Fibroblast of skin of right quadriceps (primary cell): ENCODE results near the gene GALR2.

Source experiments
- DNase-seq: peaks from one replicate; pipeline ENCODE4 v3.0.0-alpha.2; 2013

GALR2 gene

DNA sequence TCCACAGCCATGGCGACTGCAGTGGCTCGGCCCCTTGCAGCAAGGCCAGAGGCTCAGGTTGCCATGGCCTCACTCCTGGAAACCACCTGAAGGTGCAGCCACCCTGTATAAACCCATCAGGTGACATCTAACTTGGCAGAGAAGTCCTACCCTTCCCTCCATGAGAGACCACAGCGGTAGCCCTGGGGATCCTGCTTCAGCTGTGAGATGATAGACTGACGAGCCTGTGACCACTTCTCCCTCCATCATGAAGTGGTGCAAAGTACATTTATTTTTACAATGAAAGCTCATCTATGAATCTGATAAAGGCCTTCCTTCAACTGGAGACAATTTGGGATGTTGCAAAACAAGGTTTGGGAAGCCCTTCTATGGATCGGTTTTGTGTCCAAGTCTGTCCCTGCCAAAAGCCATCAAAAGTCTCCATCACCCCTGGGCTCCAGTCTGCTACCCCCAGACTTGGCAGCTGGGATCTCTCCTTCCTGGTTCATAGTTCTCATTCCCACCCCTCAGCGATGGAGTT, 6.2 kb downstream of the GALR2 start:
- DNase-seq: no peak

DNA sequence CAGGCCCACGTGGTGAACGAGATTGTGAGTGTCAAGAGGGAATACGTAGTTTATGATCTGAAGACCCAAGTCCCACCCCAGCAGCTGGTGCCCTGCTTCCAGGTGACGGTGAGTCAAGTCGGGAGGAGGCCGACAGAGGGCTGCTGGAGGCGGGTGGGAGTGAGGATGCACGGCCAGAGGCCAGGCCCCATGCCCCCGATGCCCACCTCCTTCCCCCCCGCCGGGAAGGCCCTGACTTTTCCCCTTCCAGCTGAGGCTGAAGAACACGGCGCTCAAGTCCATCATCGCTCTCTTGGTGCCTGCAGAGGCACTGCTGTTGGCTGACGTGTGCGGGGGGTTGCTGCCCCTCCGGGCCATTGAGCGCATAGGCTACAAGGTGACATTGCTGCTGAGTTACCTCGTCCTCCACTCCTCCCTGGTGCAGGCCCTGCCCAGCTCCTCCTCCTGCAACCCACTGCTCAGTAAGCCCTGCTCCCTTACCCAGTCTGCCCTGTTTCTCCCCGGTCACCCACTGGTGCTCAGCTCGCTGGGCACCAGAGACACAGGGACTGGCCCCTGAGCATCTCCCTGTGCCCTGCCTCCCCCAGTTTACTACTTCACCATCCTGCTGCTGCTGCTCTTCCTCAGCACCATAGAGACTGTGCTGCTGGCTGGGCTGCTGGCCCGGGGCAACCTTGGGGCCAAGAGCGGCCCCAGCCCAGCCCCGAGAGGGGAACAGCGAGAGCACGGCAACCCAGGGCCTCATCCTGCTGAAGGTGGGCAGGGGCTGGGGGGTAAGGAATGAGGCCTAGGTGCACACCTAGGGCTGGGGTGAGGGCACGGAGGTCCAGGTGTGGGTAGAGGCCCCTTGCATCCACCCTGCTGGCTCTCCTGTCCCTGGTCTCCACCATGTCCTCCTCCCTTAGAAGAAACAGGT, 7.0 kb downstream of the GALR2 start:
- no peak for DNase-seq

DNA sequence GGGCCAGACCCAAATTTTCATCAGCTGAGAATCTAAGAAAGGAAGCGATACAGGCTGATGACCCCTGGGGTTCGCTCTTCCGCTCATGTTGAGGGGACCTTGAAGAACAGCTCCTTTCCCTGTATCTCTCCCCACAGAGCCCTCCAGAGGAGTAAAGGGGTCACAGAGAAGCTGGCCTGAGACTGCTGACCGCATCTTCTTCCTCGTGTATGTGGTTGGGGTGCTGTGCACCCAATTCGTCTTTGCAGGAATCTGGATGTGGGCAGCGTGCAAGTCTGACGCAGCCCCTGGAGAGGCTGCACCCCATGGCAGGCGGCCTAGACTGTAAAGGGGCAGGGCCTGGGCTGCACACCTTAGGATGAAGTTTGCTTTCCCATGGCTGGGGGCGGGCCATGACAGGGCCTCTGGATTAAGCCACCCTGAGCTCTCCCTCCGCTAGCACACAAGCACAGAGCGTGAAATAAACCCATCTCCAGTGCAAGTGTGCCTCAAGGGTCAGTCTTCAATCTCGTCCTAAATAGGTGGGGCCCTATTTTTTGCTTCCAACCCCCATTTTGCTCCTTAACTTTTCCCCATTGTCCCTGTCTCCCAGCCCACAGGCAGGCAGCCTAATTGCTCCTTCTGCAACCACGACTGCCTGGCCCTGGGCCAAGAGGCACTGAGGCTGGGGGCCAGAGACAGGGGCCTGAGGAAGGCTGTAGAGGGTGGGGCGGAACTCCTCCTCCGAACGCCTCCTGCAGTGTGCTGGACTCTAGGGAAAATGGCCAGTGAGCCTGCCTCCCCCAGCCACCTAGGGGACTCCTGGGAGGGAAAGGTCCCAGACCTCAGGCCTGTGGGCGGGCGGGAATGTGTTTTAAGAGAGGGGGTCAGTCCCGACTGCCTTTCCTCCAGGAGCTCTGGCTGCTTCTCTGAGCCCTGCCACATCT, 8.0 kb downstream of the GALR2 start:
- DNase-seq: no peak

DNA sequence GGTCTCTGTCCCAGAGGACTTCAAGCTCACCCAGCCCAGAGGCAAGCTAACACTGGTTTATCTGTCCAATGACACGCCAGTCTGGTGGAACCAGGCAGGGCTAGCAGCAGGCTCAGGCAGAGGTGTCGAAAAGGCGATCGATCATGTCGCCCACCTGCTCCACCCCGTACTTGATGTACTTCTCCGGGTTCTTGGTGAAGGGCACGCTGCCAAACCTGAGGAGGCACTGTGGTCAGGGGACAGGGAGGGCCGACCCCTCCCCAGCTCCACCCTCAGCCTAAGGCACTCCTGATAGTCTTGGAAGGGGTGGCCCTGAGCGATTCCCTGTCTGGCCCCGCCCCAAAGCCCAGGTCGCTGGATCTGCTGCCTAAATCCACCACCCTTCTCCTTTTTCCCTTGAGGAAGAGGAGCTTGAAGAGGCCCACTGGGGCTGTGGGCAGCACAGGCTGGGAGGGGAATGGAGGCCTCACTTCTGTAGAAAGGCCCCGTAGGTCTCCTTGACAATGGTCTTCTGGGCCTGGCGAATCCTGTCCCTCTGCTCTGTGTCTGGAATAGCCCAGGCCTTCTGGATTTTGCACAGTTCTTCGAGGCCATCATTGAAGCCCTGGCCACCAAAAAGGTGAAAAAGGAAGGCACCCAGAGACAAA, 9.1 kb downstream of the GALR2 start:
- DNase-seq: no peak

DNA sequence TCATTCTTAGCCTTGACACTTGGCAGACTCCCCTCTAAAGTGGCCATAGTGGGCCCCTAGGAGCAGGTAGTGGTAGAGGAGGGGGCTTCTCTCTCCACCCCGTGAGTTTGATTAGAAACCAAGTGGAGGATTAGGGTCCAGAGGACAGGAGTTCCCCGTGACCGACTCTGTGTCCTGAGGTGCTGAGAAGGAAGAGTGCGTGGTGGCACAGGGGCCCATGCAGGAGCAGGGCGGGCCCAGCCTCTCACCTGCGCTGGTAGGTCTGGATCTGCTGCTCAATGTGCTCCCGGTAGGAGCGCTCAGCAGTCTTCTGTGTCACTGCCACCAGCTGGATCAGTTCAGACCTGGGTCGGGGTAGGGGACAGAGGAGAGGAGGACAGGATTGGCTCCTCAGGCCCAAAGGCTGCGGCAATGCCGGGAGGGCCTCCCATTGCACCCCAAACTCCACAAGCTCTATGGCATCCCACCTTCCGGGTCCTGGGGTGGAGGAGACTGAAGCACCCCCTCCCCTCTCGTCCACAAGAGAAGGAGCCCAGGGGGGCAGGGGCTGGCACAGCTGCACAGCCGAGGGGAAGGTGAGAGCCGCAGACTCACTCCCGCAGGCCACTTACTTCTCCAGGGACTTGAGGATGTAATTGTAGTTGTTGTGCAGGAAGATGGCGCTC, 10.6 kb downstream of the GALR2 start:
- DNase-seq: no peak

DNA sequence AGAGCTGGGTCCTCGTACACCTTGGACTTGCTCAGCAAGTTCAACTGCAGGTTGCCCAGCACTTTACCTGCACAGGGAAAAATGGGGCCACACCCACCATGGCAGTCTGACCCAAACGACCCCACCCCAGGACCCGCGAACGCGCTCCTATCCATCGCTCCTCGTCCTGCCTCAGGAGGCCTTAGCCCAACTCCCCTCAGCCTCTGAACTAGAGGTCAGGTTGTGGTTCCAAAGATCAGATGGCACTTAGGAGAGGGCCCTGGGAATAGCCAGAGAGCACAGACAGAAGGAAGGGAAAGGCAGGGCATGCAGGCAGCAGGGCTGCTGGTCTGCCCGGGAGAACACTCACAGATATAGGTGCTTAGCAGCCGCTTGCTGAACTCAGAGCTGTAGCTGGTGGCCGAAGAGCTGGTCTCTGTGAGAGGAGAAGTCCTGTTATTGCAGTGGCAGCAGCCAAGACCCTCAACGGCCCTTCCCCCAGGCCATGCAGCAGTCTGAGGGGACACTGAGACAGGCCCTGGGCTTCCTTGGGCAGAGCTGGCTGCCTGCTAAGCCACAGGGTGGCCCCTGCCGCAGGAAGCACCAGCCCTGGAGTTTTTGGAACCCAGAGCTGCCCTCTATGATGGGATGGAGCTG, 11.3 kb downstream of the GALR2 start:
- DNase-seq: no peak

DNA sequence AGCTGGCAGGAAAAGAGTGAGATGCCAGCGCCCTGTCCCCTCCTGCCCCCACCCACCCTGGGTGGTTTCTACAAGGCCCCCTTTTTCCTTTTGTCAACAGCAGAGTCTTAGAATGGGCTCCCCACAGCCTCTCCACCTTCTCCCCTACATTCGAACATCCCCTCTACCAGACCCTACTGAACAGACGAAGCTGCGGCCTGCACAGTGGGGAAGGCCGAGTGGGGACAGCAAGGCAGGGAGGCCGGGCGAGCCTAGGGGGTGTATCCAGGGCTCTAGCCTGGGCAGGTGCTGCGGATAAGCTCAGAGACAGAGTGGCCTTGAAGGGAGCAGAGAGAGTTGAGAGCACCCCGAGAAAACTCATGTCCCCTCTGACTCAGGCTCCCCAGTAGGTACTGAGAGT, 11.8 kb downstream of the GALR2 start:
- no peak for DNase-seq

DNA sequence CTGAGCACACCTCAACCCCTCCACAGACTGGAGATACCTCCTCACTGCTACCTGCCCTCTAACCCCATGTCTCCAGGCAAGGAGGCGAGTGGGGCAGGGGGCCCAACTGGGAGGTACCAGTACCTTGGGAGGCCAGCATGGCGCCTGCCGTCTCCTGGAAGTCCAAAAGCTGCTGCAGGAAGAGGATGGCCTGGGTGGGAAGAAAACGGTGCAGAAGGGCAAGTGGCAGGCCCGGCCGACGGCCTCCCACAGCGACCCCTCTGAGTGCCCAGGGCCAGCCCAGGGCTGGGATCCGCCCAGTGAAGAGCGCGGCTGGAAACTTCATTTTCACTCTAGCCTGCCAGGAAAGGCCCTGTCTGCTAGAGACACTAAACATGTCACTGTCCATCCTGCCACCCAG, 12.9 kb downstream of the GALR2 start:
- DNase-seq: no peak

DNA sequence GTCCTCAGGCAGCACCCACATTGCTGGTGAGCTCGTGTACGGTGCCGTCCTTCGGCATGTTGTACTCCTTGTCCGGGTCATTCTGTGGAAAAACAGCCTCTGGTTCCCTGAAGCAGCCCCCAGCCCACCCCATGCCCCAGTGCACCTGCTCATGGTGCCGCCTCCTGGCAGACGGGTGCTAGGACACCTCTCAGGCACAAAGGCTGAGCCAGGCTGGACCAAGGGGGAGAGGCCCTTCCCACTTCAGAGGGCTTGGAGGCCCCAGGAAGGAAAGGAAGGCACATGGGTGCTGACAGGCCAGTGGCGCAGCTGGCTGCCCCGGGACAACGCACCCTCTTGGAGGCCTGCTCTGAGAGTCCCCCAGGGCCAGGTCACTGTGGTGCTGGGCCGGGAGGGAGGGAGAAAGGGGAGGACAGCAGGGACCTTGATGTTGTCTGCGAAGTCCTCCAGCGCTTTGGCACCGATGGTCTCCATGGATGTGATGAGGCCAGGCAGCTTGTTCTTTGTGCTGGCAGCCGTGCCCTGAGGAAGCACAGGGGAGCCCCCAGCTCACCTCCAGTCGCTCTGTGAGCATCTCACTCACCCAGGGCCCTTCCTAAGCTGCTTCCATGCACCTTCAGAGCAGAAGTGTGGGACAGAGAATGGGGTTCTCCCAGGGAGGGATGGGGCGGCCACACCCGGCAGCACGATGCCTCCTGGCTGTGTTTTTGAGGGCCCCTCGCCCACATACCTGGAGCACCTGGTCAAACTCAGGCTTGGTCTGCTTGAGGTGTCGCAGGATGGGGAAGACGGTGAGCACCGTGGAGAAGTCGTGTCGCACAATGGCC, 13.7 kb downstream of the GALR2 start:
- DNase-seq: no peak

DNA sequence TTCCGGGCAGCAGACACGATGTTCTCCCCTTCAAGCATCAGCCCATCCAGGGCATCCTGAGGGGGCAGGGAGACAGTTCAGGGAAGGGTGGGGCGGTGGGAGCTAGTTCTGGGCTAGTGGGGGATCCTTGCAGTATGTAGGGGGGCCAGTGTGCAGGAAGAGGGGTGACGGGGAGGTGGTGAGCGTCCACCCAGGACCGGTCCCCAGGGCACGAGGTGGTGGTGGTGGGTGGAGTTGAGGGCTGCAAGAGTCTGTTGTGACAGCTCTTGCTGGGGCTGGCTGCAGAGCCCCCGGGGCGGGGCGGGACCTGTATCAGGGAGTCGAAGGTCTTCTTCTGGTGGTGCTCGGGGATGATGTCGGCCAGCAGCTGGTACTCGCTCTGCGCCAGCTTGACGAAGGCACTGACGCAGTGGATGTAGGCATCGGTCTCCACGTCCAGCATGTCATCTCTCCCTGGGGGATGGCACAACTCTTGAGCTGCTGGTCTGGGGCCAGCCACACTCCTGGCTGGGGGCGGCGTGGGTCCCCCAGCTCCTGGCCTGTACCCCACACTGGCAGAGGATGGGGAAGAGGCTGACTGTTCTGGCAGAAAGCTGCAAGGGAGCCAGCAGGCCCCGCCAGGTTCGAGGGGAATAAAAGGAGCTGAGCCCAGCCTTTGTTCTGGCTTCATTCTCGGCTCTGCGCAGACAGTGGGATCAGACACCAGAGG, 14.4 kb downstream of the GALR2 start:
- no peak for DNase-seq

DNA sequence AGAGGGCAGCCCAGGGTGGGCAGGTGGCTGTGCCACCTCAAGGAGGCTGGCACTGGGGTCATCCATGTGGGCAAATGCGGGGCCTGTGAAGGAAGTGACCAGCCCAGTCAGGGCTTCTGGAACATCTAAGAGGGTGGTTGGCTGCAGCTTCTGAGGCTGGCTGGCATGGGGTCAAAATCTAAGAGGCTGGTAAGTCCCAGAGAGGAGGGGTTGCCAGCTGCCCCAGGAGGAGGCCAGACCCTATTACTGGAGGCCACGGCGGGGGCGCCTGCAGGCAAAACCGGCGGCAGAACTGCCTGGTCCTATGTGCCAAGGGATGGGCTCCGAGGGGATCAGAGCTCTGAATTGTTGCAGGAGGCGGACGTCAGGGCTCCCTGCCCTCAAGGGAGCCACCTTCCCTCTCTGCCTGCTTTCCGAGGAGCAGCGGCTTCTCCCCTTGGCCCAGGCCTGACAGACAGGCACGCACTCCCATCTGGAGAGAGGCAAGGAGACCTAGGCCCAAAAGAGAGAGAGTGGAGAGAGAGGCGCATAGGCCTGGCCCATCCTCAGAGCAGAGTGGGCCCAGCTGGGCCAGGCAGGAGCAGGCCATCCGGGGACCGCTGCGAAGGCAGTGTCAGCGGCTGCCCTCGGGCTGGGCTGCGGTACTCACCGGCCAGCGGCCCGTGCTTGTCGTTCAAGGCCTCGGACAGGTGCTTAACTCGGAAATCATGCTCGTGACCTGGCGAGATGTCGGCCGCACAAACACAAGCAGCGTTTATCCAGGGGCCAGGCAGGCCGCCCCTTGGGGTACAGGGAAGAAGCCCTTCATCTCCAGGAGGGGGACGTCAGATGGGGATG, 15.3 kb downstream of the GALR2 start:
- DNase-seq: no peak

DNA sequence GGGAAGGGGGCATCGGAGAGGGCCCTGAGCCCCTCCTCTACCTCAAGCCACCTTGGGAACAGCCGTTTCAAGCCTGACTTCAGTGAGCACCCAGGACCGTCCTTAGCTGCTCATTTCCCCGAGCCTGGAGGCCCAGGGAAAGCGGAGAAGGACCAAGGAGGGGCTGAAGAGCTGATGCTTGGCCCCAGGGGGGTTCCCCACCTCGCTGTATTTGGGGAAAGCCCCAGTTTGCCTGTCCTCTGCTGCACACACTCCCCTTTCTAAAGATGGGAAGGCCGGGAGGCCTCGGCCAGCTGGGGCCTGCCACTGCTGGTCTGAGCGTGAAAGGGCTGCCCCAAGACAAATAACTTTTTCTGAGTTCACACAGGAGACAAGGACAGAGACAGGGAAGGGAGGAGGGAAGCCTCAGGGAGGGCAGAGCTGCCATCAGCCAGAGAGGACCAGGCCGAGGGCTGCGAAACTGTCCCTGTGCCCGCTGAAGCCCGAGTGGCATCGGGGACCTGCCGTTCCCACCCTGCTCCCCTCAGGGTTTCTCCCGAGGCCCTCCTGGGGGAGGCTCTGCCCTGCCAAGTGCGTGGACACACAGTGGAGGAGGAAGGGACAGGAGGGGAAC, 16.0 kb downstream of the GALR2 start:
- DNase-seq: no peak

DNA sequence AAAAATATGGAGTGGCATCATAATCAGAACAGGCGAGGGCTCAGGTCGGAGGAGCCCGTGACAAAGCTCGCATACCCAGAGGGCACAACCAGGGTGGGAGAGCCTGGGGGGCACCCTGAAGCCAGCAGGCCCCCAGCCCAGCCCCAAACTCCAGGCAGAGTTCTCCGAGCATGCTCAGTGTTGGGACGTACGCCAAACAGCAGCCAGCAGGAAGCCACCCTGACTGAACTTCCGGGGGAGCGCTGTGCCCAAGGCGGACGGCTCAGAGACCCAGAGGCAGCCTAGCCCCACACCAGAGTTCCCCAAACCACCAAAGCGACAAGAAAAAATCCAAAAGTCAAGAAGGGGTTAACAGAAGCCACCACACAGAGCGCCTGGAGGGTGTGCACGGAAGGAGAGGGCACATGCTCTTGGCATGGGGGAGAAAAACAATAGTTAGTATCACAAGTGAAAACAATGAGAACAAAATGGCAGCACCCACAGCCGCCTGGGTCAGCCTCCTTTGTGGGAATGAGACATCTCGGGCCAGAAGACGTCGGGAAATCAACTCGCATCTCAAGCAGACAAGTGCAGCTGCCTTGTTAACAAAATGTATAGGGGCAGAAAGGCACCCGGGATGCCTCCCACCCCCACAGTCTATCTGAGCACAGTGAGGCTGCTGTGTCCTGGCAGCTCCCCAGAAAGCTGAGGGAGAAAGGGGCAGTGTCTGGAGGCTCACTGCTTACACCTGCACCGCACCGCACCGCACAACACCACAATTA, 17.1 kb downstream of the GALR2 start:
- DNase-seq: no peak

DNA sequence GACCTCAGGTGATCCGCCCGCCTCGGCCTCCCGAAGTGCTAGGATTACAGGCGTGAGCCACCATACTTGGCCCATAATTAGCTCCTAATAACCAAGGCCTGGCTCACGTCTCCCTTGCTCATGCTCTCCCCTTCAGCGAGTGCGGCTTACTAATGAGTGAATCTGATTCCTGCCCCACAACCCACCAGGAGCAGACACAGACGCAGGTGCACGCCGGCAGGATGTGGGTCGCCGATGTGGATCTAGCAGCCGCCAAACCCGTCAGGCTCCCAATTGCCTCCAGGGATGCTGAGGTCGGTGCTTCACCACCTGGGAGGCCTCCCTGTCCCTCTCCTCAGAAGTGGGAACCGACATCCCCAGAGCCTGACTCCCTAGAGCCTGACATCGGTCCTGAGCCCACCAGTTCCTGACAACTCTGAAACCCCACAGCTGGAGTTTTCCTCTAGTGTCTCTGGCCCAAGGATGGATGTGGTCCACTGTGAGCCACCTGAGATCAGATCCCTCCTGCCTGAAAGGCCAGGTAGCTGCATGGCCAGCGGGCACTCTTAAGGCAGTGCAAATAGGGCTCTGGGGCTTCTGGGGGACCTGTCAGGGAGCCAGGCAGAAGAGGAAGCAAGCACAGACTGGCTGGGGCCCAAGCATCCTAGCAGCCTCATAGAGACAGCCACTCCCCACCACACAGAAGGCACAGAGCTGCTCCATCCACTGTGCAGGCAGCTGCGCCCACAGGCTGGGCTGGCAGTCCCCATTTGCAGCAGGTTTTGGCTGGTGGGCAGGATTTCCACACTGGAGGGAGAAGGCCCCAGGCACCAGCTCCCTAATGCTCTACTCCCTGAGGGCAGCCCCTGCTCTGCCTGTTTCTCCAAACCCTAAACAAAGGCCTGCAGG, 18.2 kb downstream of the GALR2 start:
- DNase-seq: no peak

DNA sequence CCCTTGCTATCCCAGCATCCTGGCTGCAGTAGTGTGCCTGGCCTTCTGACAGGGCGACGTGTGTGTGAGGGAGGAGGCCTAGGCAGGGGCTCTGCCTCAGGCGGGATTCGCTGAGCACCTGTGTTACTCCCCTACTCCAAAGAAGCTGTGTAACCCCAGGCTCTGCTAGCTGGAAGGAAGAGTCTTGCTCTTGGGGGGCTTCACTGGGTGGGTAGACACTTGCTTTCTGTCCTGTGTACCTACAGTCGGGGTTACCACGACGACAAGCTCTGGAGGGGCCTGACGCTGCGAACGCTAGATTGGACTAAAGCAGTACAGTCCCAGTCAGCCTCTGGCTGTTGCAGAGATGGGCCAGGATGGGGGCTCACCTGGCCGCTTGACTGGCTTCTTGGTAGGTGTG, 19.5 kb downstream of the GALR2 start:
- DNase-seq: no peak

DNA sequence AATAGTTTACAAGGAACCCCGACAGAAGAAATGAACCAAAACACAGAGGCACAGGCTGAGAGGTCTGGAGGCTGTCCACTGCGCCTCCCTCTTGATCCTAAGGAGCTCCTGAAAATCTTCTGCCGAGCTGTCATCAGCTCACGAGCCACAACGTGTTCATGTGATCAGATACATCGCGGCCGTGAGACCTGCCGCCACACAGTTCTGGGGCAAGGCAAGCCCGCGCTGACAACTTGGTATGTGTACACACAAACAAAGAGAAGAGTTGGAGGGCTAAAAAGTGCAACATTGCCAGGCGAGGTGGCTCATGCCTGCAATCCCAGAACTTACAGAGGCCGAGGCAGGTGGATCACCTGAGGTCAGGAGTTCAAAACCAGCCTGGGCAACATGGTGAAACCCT, 21.4 kb downstream of the GALR2 start:
- DNase-seq: no peak

DNA sequence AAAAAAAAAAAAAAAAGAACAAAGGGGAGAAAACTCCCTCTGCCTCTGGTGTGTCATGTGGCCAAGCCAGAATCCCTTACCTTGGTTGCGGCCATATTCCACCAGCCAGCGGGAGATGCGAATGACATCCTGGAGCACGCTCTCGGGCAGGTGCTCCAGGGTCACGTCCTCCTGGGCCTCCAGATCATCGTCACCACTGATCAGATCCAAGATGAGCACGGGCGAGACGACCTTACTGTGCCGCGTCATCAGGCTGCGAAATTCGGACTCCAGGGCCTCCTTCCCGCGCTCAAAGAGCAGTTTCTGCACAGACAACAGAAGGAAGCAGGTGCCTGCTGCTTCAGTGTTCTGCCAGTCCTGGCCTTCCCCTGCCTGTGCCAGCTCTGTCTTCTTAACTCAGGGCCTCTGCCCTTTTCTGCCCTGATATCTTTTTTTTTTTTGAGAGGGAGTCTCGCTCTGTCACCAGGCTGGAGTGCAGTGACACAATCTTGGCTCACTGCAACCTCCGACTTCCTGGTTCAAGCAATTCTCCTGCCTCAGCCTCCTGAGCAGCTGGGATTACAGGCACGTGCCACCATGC, 23.2 kb downstream of the GALR2 start:
- no peak for DNase-seq
